ENCODE data around the gene CAPN7. TPM values are rescaled to one million over a fixed set of nuclear protein-coding genes. Genes with fewer than 3 reads are reported as not detected.

Gene CAPN7
- polyA plus RNA-seq, 10 donors, result 22.2 to 36.3 (median 27.6) TPM

- DNase-seq, result no peak
Measured at GRCh38 chr3:15272426-15273196, 66.6 kb downstream of the CAPN7 start.

- no peak for DNase-seq
Measured at GRCh38 chr3:15273227-15273626, 67.2 kb downstream of the CAPN7 start.

GRCh38 chr3:15276028-15276724 is 70.1 kb downstream of the CAPN7 start:
- no peak for DNase-seq

GRCh38 chr3:15277861-15278500 is 71.9 kb downstream of the CAPN7 start:
- no peak for DNase-seq

- no peak for DNase-seq
Measured at GRCh38 chr3:15279205-15279604, 73.2 kb downstream of the CAPN7 start.

- no peak for DNase-seq
Measured at GRCh38 chr3:15279671-15280402, 73.8 kb downstream of the CAPN7 start.

- no peak for DNase-seq
Measured at GRCh38 chr3:15280853-15281532, 74.9 kb downstream of the CAPN7 start.

GRCh38 chr3:15281817-15282216 is 75.8 kb downstream of the CAPN7 start:
- no peak for DNase-seq

GRCh38 chr3:15283702-15284101 is 77.7 kb downstream of the CAPN7 start:
- DNase-seq, result no peak

GRCh38 chr3:15284121-15284889 is 78.3 kb downstream of the CAPN7 start:
- DNase-seq, result no peak

- DNase-seq, result no peak
Measured at GRCh38 chr3:15286022-15286421, 80.0 kb downstream of the CAPN7 start.

GRCh38 chr3:15287565-15288330 is 81.7 kb downstream of the CAPN7 start:
- DNase-seq, result peak in 2 of 3 donors; percentile 46 to 52

GRCh38 chr3:15288331-15289035 is 82.4 kb downstream of the CAPN7 start:
- no peak for DNase-seq

- no peak for DNase-seq
Measured at GRCh38 chr3:15289661-15290060, 83.6 kb downstream of the CAPN7 start.

- no peak for DNase-seq
Measured at GRCh38 chr3:15290736-15291135, 84.7 kb downstream of the CAPN7 start.

- no peak for DNase-seq
Measured at GRCh38 chr3:15291589-15292541, 85.8 kb downstream of the CAPN7 start.

GRCh38 chr3:15292765-15293522 is 86.9 kb downstream of the CAPN7 start:
- peak in 1 of 3 donors; percentile 62 for DNase-seq

Data from muscle of back (tissue), 11 donors.